HCT116 (cell line): ENCODE data around the gene ATP6V1G1.

ENCODE experiments used
- CTCF ChIP-seq, 3 experiments: fragments of 200-600 bp in 1 of 3; sonication (generic) in 1 of 3; IDR thresholded peaks in 2 of 3; conservative IDR thresholded peaks in 1 of 3; 2 replicates each; pipeline ENCODE4 v1.5.1; 2012 to 2017; ENCODE audit warnings: low read depth in 2 of 3, low read length in 2 of 3, antibody characterized with exemption in 1 of 3, borderline replicate concordance in 1 of 3, control low read depth in 1 of 3, mild to moderate bottlenecking in 1 of 3, mixed read lengths in 1 of 3, mixed run types in 1 of 3, moderate library complexity in 1 of 3; ENCODE audit not compliant: insufficient read depth in 1 of 3
- EGR1 ChIP-seq: IDR thresholded peaks from 2 replicates; pipeline ENCODE4 v1.6.1; 2012; ENCODE audit warnings: low read depth
- EZH2 ChIP-seq: fragments of 200-600 bp; sonication (generic); IDR thresholded peaks from 2 replicates; pipeline ENCODE4 v1.6.1; 2017; ENCODE audit warnings: antibody characterized with exemption, mixed run types
- EZH2phosphoT487 ChIP-seq: fragments of 200-600 bp; IDR thresholded peaks from 2 replicates; pipeline ENCODE4 v1.6.1; 2018; ENCODE audit warnings: antibody characterized with exemption, borderline replicate concordance
- FOSL1 ChIP-seq: IDR thresholded peaks from 2 replicates; pipeline ENCODE4 v1.6.1; 2012; ENCODE audit warnings: low read depth
- MAX ChIP-seq: IDR thresholded peaks from 2 replicates; pipeline ENCODE4 v1.6.1; 2012
- POLR2A ChIP-seq: IDR thresholded peaks from 2 replicates; pipeline ENCODE4 v1.7.0; 2011; ENCODE audit warnings: borderline replicate concordance; ENCODE audit not compliant: insufficient read depth, insufficient read length; ENCODE audit errors: extremely low read depth
- POLR2AphosphoS5 ChIP-seq: IDR thresholded peaks from 2 replicates; pipeline ENCODE4 v1.6.1; 2011; ENCODE audit warnings: mild to moderate bottlenecking, low read depth, low read length, moderate library complexity
- REST ChIP-seq: IDR thresholded peaks from 2 replicates; pipeline ENCODE4 v1.6.1; 2012; ENCODE audit warnings: low read depth
- TCF7L2 ChIP-seq: IDR thresholded peaks from 2 replicates; pipeline ENCODE4 v1.7.0; 2011; ENCODE audit warnings: borderline replicate concordance, inconsistent platforms; ENCODE audit not compliant: insufficient read depth, insufficient read length; ENCODE audit errors: extremely low read depth
- YY1 ChIP-seq: IDR thresholded peaks from 2 replicates; pipeline ENCODE4 v1.6.1; 2011; ENCODE audit warnings: low read length, low read depth, moderate library complexity, mild to moderate bottlenecking; ENCODE audit not compliant: insufficient replicate concordance; ENCODE audit errors: extremely low read depth
- ZFX ChIP-seq: fragments of 450-650 bp; IDR thresholded peaks from 2 replicates; pipeline ENCODE4 v1.6.1; 2017
- ZNF274 ChIP-seq: fragments of 200-500 bp; sonication (Bioruptor generic); IDR thresholded peaks from 2 replicates; pipeline ENCODE4 v1.6.1; 2014; ENCODE audit warnings: mild to moderate bottlenecking, low read depth, low read length, inconsistent platforms

GRCh38 chr9:114603248-114603647 is 15.7 kb downstream of the ATP6V1G1 start:
- TF ChIP-seq CTCF (IDR thresholded peaks at IDR 0.05 in 2 of 3, conservative IDR thresholded peaks at IDR 0.05 in 1 of 3; ENCODE audit: borderline replicate concordance in 1 of 3, insufficient read depth in 1 of 3, low read depth in 2 of 3, low read length in 2 of 3) = no peak
- no peak for TF ChIP-seq EZH2
- TF ChIP-seq MAX = no peak
- TF ChIP-seq EZH2phosphoT487 = no peak
- no peak for TF ChIP-seq TCF7L2
- no peak for TF ChIP-seq ZFX
- no peak for TF ChIP-seq ZNF274
- no peak for TF ChIP-seq POLR2AphosphoS5
- TF ChIP-seq FOSL1 = no peak
- TF ChIP-seq YY1 = no peak
- no peak for TF ChIP-seq REST
- TF ChIP-seq EGR1 = no peak
- no peak for TF ChIP-seq POLR2A
